Breast epithelium (tissue), 4 donors: ENCODE data around the gene E2F4. TPM values are rescaled to one million over a fixed set of nuclear protein-coding genes. Genes with fewer than 3 reads are reported as not detected.
A peak's percentile ranks its signal among the peaks of the same experiment; 100 is the strongest.

Experiments used
- DNase-seq, 2 donors: peaks; one replicate each; pipeline ENCODE4 v3.0.0-alpha.2; 2019; ENCODE audit warnings: low spot score in 2 of 2
- H3K27ac ChIP-seq, 2 donors: fragments of 200-600 bp; sonication (generic) in 1 of 2; one replicate each; pipeline ENCODE4 v1.5.1; 2016 to 2019; ENCODE audit warnings: mild to moderate bottlenecking in 1 of 2
- H3K27me3 ChIP-seq, 2 donors: fragments of 200-600 bp; sonication (generic) in 1 of 2; one replicate each; pipeline versions ENCODE4 v1.5.1 to v1.6.0; 2017 to 2019; ENCODE audit warnings: control low read depth in 1 of 2, mild to moderate bottlenecking in 1 of 2
- H3K36me3 ChIP-seq: fragments of 200-600 bp; one replicate; pipeline ENCODE4 v1.5.1; 2019
- H3K4me1 ChIP-seq, 2 donors: fragments of 200-600 bp; sonication (generic); one replicate each; pipeline ENCODE4 v1.5.1; 2016 to 2019; ENCODE audit warnings: control low read depth in 1 of 2
- H3K4me3 ChIP-seq, 3 donors: fragments of 200-600 bp; sonication (generic); 1 replicate in 2 of 3; 2 replicates in 1 of 3; pipeline ENCODE4 v1.5.1; 2016 to 2019; ENCODE audit warnings: mild to moderate bottlenecking in 3 of 3, moderate library complexity in 2 of 3
- H3K9me3 ChIP-seq, 2 donors: fragments of 200-600 bp; sonication (generic) in 1 of 2; one replicate each; pipeline ENCODE4 v1.5.1; 2016 to 2019; ENCODE audit warnings: control low read depth in 1 of 2
- CTCF ChIP-seq, 3 donors: fragments of 450-650 bp; IDR thresholded peaks; one replicate each; pipeline ENCODE4 v1.5.1; 2016 to 2017; ENCODE audit warnings: antibody characterized with exemption in 3 of 3, mild to moderate bottlenecking in 3 of 3, moderate library complexity in 3 of 3
- POLR2A ChIP-seq: fragments of 450-650 bp; IDR thresholded peaks from one replicate; pipeline ENCODE4 v1.6.1; 2016; ENCODE audit warnings: antibody characterized with exemption, mild to moderate bottlenecking, moderate library complexity
- POLR2AphosphoS5 ChIP-seq, 3 donors: sonication (generic); formaldehyde crosslinking; IDR thresholded peaks; one replicate each; pipeline ENCODE4 v1.6.1; 2017; ENCODE audit warnings: antibody characterized with exemption in 3 of 3
- intact Hi-C: fragments of 100-400 bp; cut with DNase I; formaldehyde crosslinking; loops from one replicate; pipeline ENCODE4 v1.15.1; 2023; ENCODE audit warnings: low total_unique reads
- total RNA-seq, 3 donors: library from RNA; depleted of rRNA; stranded (reverse); fragments of >200 nt; gene quantifications; one replicate each; pipeline ENCODE4 v1.1.0, GENCODE V29; 2016

The E2F4 gene
- total RNA-seq, 3 donors from 2014 or later: 74.1 to 86.9 (median 76.1) TPM

DNA sequence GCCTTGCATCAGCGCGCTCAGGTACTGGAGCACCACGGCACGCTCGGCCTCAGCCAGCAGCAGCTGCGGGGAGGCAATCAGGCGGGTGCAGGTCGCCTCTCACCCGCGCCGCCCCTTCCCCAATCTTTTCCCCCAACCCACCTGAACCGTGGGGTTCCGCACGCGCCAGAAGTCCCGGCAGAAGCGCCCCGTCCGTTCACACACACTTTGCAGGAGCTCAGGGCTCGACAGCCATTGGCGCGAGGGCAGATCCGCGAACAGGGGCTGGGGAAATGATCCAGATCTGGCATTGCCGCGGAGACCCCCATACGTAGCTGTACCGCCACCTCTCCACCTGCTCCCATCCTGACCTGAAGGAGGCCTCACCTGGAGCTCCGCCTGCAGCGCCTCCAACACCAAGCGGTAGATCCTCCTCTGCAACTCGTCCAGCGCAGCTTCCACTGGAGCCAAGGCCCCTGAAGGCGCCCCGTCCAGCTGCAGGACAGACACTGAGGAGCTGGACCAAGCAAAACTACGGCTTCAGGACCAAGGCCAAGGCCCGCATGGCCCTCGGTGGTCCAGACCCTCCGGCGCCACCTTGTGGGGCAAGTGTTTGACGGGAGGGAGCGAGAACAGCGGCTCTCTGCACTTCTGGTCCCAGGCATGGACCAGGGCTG, 6.8 kb upstream of the E2F4 start:
- DNase-seq: peak; percentile 80 to 91
- H3K27ac ChIP-seq: peak overlapping the region in 1 of 2 donors; percentile 99
- no peaks in the 10 kb centered on the region for H3K9me3 ChIP-seq
- peaks cover 7 to 9% of the 10 kb centered on the region in 2 donors for H3K4me1 ChIP-seq
- H3K27me3 ChIP-seq: no peaks in the 10 kb centered on the region
- intact Hi-C loops: no loop called here
- peak overlapping the region in 2 of 3 donors; percentile 76 to 78 for H3K4me3 ChIP-seq
- H3K36me3 ChIP-seq: no peaks in the 10 kb centered on the region
- TF ChIP-seq CTCF (IDR thresholded peaks at IDR 0.05) (peak; percentile 54 to 76 (median 72)), POLR2AphosphoS5 (IDR thresholded peaks at IDR 0.05) (peak in 2 of 3 donors; percentile 73 to 76), POLR2A (no peak)

- intact Hi-C loops: no loop called here
- Histone ChIP-seq H3K27ac (no peak overlapping the region), H3K4me1 (peaks cover 7 to 9% of the 10 kb centered on the region in 2 donors)
Measured at GRCh38 chr16:67185651-67186134, 6.3 kb upstream of the E2F4 start.

GRCh38 chr16:67186550-67186950, 5.4 kb upstream of the E2F4 start:
- DNase-seq: no peak
- TF ChIP-seq CTCF (IDR thresholded peaks at IDR 0.05) (no peak), POLR2A (no peak), POLR2AphosphoS5 (IDR thresholded peaks at IDR 0.05) (no peak)
- H3K27me3 ChIP-seq: no peaks in the 10 kb centered on the region
- intact Hi-C loops: no loop called here
- H3K4me1 ChIP-seq: peaks cover 7 to 9% of the 10 kb centered on the region in 2 donors
- H3K9me3 ChIP-seq: no peaks in the 10 kb centered on the region
- H3K4me3 ChIP-seq: no peak overlapping the region
- H3K27ac ChIP-seq: no peak overlapping the region
- H3K36me3 ChIP-seq: no peaks in the 10 kb centered on the region

More at GRCh38 chr16:67185651-67186134, 6.3 kb upstream of the E2F4 start:
- Histone ChIP-seq H3K4me3 (peak overlapping the region in 2 of 3 donors; percentile 76 to 78), H3K36me3 (no peaks in the 10 kb centered on the region), H3K9me3 (no peaks in the 10 kb centered on the region), H3K27me3 (no peaks in the 10 kb centered on the region)
- no peak for TF ChIP-seq POLR2AphosphoS5 (IDR thresholded peaks at IDR 0.05)
- TF ChIP-seq CTCF (IDR thresholded peaks at IDR 0.05): no peak
- TF ChIP-seq POLR2A: no peak
- no peak for DNase-seq

DNA sequence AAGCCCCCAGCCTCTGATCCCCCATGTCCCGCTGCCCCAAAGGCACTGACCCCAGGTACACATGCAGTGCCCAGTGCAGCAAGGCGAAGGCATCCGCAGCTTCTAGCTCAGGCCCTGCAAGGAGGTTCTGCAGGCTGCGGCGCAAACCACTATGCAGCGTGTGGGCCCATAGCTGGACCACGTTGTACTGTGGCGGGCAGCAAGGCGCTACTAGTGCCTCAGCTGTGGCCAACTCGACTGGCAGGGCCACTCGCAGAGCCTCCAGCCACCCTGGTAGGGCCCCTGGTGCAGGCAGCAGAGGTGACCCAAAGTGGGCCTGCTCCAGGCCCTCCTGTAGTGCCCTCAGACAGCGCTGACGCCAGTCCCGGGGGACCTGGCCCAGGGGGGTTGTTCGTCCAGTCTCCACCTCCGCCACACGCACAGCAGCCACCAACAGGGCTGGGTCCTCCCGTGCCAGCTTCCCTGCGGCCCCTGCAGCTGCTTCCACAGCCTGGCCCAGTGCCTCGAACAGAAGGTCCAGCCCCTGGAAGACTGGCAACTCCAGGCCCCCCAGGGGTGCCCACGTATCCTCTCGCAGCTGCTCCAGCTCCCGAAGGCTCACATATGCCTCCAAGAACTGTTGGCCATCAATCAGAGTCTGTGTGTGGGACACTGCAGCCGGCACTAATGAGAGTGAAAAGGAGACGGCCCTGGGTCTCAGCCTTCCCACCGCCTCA, 4.6 kb upstream of the E2F4 start:
- no peak for TF ChIP-seq POLR2AphosphoS5 (IDR thresholded peaks at IDR 0.05)
- TF ChIP-seq POLR2A: no peak
- TF ChIP-seq CTCF (IDR thresholded peaks at IDR 0.05): no peak
- Histone ChIP-seq H3K36me3 (no peaks in the 10 kb centered on the region), H3K27me3 (no peaks in the 10 kb centered on the region), H3K27ac (no peak overlapping the region), H3K9me3 (no peaks in the 10 kb centered on the region), H3K4me1 (peaks cover 7 to 9% of the 10 kb centered on the region in 2 donors), H3K4me3 (no peak overlapping the region)
- intact Hi-C loops: no loop called here
- DNase-seq: no peak

- Histone ChIP-seq H3K9me3 (no peaks in the 10 kb centered on the region), H3K36me3 (no peaks in the 10 kb centered on the region), H3K4me3 (no peak overlapping the region), H3K27me3 (no peaks in the 10 kb centered on the region), H3K27ac (no peak overlapping the region), H3K4me1 (peaks cover 13 to 17% of the 10 kb centered on the region in 2 donors)
- intact Hi-C loops: no loop called here
- no peak for TF ChIP-seq POLR2A
- TF ChIP-seq CTCF (IDR thresholded peaks at IDR 0.05): no peak
- no peak for TF ChIP-seq POLR2AphosphoS5 (IDR thresholded peaks at IDR 0.05)
- no peak for DNase-seq
Measured at GRCh38 chr16:67188323-67188722, 3.6 kb upstream of the E2F4 start.
